Tibial nerve (tissue), 4 donors: ENCODE data around the gene SLC27A3. TPM values are rescaled to one million over a fixed set of nuclear protein-coding genes. Genes with fewer than 3 reads are reported as not detected.

Experiments
- DNase-seq, 2 donors: peaks; one replicate each; pipeline ENCODE4 v3.0.0-alpha.2; 2019; ENCODE audit warnings: low spot score in 2 of 2
- H3K27ac ChIP-seq, 4 donors: fragments of 200-600 bp; sonication (generic) in 3 of 4; one replicate each; pipeline ENCODE4 v1.5.1; 2017 to 2019; ENCODE audit warnings: mild to moderate bottlenecking in 1 of 4
- H3K27me3 ChIP-seq, 2 donors: fragments of 200-600 bp; sonication (generic) in 1 of 2; one replicate each; pipeline versions ENCODE4 v1.5.1 to v1.6.0; 2017 to 2019
- H3K36me3 ChIP-seq, 3 donors: fragments of 200-600 bp; sonication (generic); one replicate each; pipeline ENCODE4 v1.5.1; 2018 to 2019
- H3K4me1 ChIP-seq, 4 donors: fragments of 200-600 bp; sonication (generic) in 3 of 4; one replicate each; pipeline ENCODE4 v1.5.1; 2017 to 2019
- H3K4me3 ChIP-seq, 4 donors: fragments of 200-600 bp; sonication (generic) in 3 of 4; one replicate each; pipeline ENCODE4 v1.5.1; 2017 to 2019; ENCODE audit warnings: mild to moderate bottlenecking in 1 of 4, moderate library complexity in 1 of 4
- H3K9me3 ChIP-seq, 4 donors: fragments of 200-600 bp; sonication (generic) in 3 of 4; one replicate each; pipeline ENCODE4 v1.5.1; 2017 to 2019
- CTCF ChIP-seq, 5 experiments: fragments of 200-600 bp in 3 of 5; fragments of 450-650 bp in 2 of 5; sonication (generic) in 3 of 5; IDR thresholded peaks; one replicate each; pipeline ENCODE4 v1.5.1; 2016 to 2019; ENCODE audit warnings: antibody characterized with exemption in 5 of 5, mild to moderate bottlenecking in 3 of 5, moderate library complexity in 2 of 5
- EP300 ChIP-seq, 2 donors: sonication (generic); formaldehyde crosslinking; IDR thresholded peaks; one replicate each; pipeline ENCODE4 v1.6.1; 2017; ENCODE audit warnings: antibody characterized with exemption in 2 of 2, mild to moderate bottlenecking in 1 of 2
- POLR2A ChIP-seq, 2 donors: fragments of 450-650 bp; IDR thresholded peaks; one replicate each; pipeline ENCODE4 v1.6.1; 2017; ENCODE audit warnings: antibody characterized with exemption in 2 of 2, mild to moderate bottlenecking in 2 of 2, moderate library complexity in 2 of 2
- WGBS, 2 donors: methylation state at CpG; one replicate each; pipeline ENCODE4 v1.1.5; 2018; 5-methylcytosine and 5-hydroxymethylcytosine counted together
- total RNA-seq, 4 donors: library from RNA; depleted of rRNA; stranded (reverse); fragments of >200 nt; gene quantifications; one replicate each; pipeline ENCODE4 v1.1.0, GENCODE V29; 2016

Gene SLC27A3
- total RNA-seq, 4 donors from 2014 or later, result 38.5 to 89.4 (median 59.2) TPM

- Histone ChIP-seq H3K4me1 (peaks cover 0 to 34% (median 3%) of the 10 kb centered on the region in 4 donors), H3K27ac (no peak overlapping the region), H3K4me3 (no peak overlapping the region), H3K27me3 (no peaks in the 10 kb centered on the region), H3K9me3 (no peaks in the 10 kb centered on the region), H3K36me3 (peaks cover 0 to 94% (median 5%) of the 10 kb centered on the region in 3 donors)
- WGBS, 2 donors, result 63 to 72% methylated on average over 3 of the region's 3 CpGs
- no peak for DNase-seq
- TF ChIP-seq EP300 (IDR thresholded peaks at IDR 0.05) (no peak), POLR2A (IDR thresholded peaks at IDR 0.05) (no peak), CTCF (IDR thresholded peaks at IDR 0.05) (no peak)
Observed at GRCh38 chr1:153769221-153769620, 6.0 kb upstream of the SLC27A3 start.

GRCh38 chr1:153770797-153771196 is 4.4 kb upstream of the SLC27A3 start:
- DNase-seq, result no peak
- Histone ChIP-seq H3K36me3 (peaks cover 0 to 78% (median 5%) of the 10 kb centered on the region in 3 donors), H3K4me1 (peaks cover 0 to 45% (median 12%) of the 10 kb centered on the region in 4 donors), H3K9me3 (no peaks in the 10 kb centered on the region), H3K4me3 (no peak overlapping the region), H3K27ac (peak overlapping the region in 2 of 4 donors; percentile 33 to 61), H3K27me3 (no peaks in the 10 kb centered on the region)
- 53 to 56% methylated on average over 11 of the region's 11 CpGs for WGBS, 2 donors
- TF ChIP-seq POLR2A (IDR thresholded peaks at IDR 0.05) (no peak), CTCF (IDR thresholded peaks at IDR 0.05) (no peak), EP300 (IDR thresholded peaks at IDR 0.05) (no peak)

GRCh38 chr1:153771261-153771660 is 3.9 kb upstream of the SLC27A3 start:
- Histone ChIP-seq H3K4me1 (peaks cover 0 to 49% (median 15%) of the 10 kb centered on the region in 4 donors), H3K27me3 (no peaks in the 10 kb centered on the region), H3K9me3 (no peaks in the 10 kb centered on the region), H3K36me3 (peaks cover 0 to 74% (median 5%) of the 10 kb centered on the region in 3 donors), H3K4me3 (no peak overlapping the region), H3K27ac (peak overlapping the region in 1 of 4 donors; percentile 61)
- 83 to 88% methylated on average over 2 of the region's 2 CpGs for WGBS, 2 donors
- DNase-seq, result no peak
- TF ChIP-seq POLR2A (IDR thresholded peaks at IDR 0.05), result no peak
- TF ChIP-seq EP300 (IDR thresholded peaks at IDR 0.05), result no peak
- no peak for TF ChIP-seq CTCF (IDR thresholded peaks at IDR 0.05)

- Histone ChIP-seq H3K4me1 (peaks cover 0 to 57% (median 23%) of the 10 kb centered on the region in 4 donors), H3K4me3 (no peak overlapping the region), H3K36me3 (peaks cover 0 to 66% (median 5%) of the 10 kb centered on the region in 3 donors), H3K9me3 (no peaks in the 10 kb centered on the region), H3K27ac (peak overlapping the region in 1 of 4 donors; percentile 89), H3K27me3 (no peaks in the 10 kb centered on the region)
- WGBS, 2 donors, result 63 to 69% methylated on average over 18 to 19 of the region's 21 CpGs
- no peak for DNase-seq
- TF ChIP-seq POLR2A (IDR thresholded peaks at IDR 0.05) (no peak), EP300 (IDR thresholded peaks at IDR 0.05) (no peak), CTCF (IDR thresholded peaks at IDR 0.05) (peak in 4 of 5 experiments; percentile 18 to 44 (median 32))
Observed at GRCh38 chr1:153771841-153772593, 3.2 kb upstream of the SLC27A3 start.
